Smooth muscle cell (in vitro differentiated cells): ENCODE results near the gene FOXRED1. TPM values are rescaled to one million over a fixed set of nuclear protein-coding genes. Genes with fewer than 3 reads are reported as not detected.

ENCODE experiments used
- DNase-seq: peaks from one replicate; lab custom pipeline; 2025; ENCODE audit not compliant: unreplicated experiment; lab: John Stamatoyannopoulos, UW
- H2AFZ ChIP-seq: fragments of 200-600 bp; sonication (generic); 2 replicates; pipeline ENCODE4 v1.6.0; 2016; ENCODE audit warnings: antibody characterized with exemption, low read depth, mild to moderate bottlenecking
- H3F3A ChIP-seq: fragments of 200-600 bp; sonication (generic); 2 replicates; pipeline ENCODE4 v1.6.0; 2017; ENCODE audit warnings: antibody characterized with exemption, low read depth
- H3K27ac ChIP-seq: fragments of 200-600 bp; sonication (generic); 2 replicates; pipeline ENCODE4 v1.5.1; 2016; ENCODE audit warnings: low read depth, mild to moderate bottlenecking
- H3K27me3 ChIP-seq: fragments of 200-600 bp; sonication (generic); 2 replicates; pipeline ENCODE4 v1.6.1; 2016; ENCODE audit warnings: low read depth, mild to moderate bottlenecking
- H3K36me3 ChIP-seq: fragments of 200-600 bp; sonication (generic); 2 replicates; pipeline ENCODE4 v1.5.1; 2016; ENCODE audit warnings: low read depth
- H3K4me1 ChIP-seq: fragments of 200-600 bp; sonication (generic); 2 replicates; pipeline ENCODE4 v1.5.1; 2016; ENCODE audit warnings: low read depth
- H3K4me2 ChIP-seq: fragments of 200-600 bp; sonication (generic); 2 replicates; pipeline ENCODE4 v1.6.0; 2016; ENCODE audit warnings: mild to moderate bottlenecking
- H3K4me3 ChIP-seq: fragments of 200-600 bp; sonication (generic); 2 replicates; pipeline ENCODE4 v1.5.1; 2016; ENCODE audit warnings: mild to moderate bottlenecking
- H3K79me2 ChIP-seq: fragments of 200-600 bp; sonication (generic); 2 replicates; pipeline ENCODE4 v1.6.0; 2016; ENCODE audit warnings: low read depth, mild to moderate bottlenecking
- H3K9ac ChIP-seq: fragments of 200-600 bp; sonication (generic); 2 replicates; pipeline ENCODE4 v1.6.0; 2016; ENCODE audit warnings: low read depth
- H3K9me3 ChIP-seq: fragments of 200-600 bp; sonication (generic); replicated peaks from 2 replicates; pipeline ENCODE4 v1.5.1; 2016; ENCODE audit warnings: low read depth
- H4K20me1 ChIP-seq: fragments of 200-600 bp; sonication (generic); 2 replicates; pipeline ENCODE4 v1.6.0; 2016; ENCODE audit warnings: low read depth
- WGBS: methylation state at CpG from one replicate; pipeline ENCODE4 v1.1.7; 2016; ENCODE audit warnings: low lambda C conversion rate; 5-methylcytosine and 5-hydroxymethylcytosine counted together
- polyA plus RNA-seq: library from polyadenylated mRNA; unstranded; fragments of >200 nt; fragmentation: Nextera tagmentation; extraction: Ambion mirVana; gene quantifications from 2 replicates; pipeline ENCODE4 v1.2.1, GENCODE V29; 2016
- total RNA-seq: library from RNA; depleted of rRNA; stranded (reverse); fragments of >200 nt; gene quantifications from 2 replicates; pipeline ENCODE4 v1.2.3, GENCODE V29; 2014
- TF ChIP-seq, protein P1 (sequence below): fragments of 200-600 bp; sonication (generic); IDR thresholded peaks from 2 replicates; pipeline ENCODE4 v1.5.1; 2017; ENCODE audit warnings: borderline replicate concordance, mild to moderate bottlenecking, antibody characterized with exemption; ENCODE audit not compliant: insufficient read depth, poor library complexity, severe bottlenecking

The FOXRED1 gene
- total RNA-seq (8.1 and 18.6 TPM in 2 replicates), polyA plus RNA-seq (22.1 and 27.9 TPM in 2 replicates)

DNA sequence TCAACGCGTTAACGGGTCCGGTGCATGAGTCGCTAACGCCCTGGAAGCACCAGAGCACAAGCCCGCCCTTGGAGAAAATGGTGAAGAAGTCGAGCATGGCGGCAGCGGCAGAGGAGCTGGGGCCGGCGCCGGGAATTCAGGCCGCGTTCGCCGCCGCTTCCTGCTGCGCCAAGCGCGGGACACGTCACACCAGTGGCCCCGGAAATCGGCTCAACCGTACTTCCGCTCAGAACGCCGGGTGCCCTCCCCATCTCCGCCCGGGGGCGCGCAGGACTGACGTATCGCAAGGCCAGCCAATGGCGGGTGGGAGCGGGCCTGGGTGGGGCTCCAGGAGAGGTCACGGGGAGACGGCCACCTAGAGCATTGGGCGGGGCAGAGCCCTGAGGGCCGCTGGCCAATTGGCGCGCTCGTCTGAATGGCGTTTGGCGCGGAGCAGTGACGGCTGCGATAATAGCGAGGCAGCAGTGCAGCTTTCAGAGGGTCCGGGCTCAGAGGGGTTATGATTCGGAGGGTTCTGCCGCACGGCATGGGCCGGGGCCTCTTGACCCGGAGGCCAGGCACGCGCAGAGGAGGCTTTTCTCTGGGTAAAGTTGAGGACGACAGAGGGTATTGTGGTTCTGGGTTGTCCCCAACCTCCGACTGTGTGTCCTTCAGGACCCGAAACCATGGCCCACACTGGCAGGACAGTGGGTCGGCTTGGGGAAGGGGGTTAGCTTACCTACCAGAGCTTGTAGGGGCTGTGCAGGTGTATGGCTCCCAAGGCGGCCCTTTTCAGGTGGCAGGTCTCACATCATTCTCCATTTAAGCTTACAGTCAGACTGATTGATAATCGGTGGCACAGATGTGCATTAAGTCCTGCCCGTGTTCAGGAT, at the start of gene FOXRED1, which contains the start of gene SRPRA:
FOXRED1 (plus strand) TSS at position 447 of the 872 bp plus-strand sequence; CDS start at position 500, 53 bp downstream.
SRPRA (minus strand) TSS at position 188 of the 872 bp plus-strand sequence; CDS start at position 97, 91 bp downstream.
- TF ChIP-seq, protein P1, sequence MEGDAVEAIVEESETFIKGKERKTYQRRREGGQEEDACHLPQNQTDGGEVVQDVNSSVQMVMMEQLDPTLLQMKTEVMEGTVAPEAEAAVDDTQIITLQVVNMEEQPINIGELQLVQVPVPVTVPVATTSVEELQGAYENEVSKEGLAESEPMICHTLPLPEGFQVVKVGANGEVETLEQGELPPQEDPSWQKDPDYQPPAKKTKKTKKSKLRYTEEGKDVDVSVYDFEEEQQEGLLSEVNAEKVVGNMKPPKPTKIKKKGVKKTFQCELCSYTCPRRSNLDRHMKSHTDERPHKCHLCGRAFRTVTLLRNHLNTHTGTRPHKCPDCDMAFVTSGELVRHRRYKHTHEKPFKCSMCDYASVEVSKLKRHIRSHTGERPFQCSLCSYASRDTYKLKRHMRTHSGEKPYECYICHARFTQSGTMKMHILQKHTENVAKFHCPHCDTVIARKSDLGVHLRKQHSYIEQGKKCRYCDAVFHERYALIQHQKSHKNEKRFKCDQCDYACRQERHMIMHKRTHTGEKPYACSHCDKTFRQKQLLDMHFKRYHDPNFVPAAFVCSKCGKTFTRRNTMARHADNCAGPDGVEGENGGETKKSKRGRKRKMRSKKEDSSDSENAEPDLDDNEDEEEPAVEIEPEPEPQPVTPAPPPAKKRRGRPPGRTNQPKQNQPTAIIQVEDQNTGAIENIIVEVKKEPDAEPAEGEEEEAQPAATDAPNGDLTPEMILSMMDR, result no peak

DNA sequence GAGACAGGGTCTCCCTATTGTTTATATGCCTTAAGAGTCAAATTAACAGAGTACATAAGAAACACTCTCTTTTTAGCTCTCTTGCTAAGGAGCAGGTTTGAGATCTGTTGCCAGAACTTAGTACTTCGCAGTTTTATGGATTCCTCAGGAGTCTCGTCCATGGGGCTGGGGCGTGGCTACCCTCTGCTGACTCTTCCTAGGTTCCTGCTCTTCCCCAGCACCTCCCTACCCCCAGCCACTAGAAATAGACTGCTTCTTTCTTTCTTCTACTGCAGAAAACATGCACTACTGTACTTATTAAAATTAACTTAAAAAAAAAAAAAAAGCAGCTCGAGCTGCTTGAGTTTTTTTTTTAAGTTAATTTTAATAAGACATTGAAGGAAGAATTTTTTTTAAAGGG, 49.4 kb upstream of the FOXRED1 start:
- Histone ChIP-seq H3K79me2 (peaks cover 97% of the 10 kb centered on the region), H3K27ac (no peak overlapping the region)

More for the DNA sequence above, at the start of gene FOXRED1, which contains the start of gene SRPRA:
- under 1% methylated on average over 61 of the region's 64 CpGs for WGBS
- Histone ChIP-seq H3F3A (no peaks in the 10 kb centered on the region), H3K36me3 (peaks cover 7% of the 10 kb centered on the region), H4K20me1 (peaks cover 3% of the 10 kb centered on the region), H3K79me2 (peaks cover 37% of the 10 kb centered on the region), H2AFZ (peak within 1 kb of the TSS; percentile 65), H3K4me2 (peak within 1 kb of the TSS; percentile 96), H3K9ac (peak within 1 kb of the TSS; percentile 97), H3K4me1 (peaks cover 14% of the 10 kb centered on the region), H3K27me3 (no peaks in the 10 kb centered on the region), H3K27ac (peak within 1 kb of the TSS; percentile 88), H3K9me3 (no peaks in the 10 kb centered on the region), H3K4me3 (peak within 1 kb of the TSS; percentile 83)
- peak; percentile 95 for DNase-seq

DNA sequence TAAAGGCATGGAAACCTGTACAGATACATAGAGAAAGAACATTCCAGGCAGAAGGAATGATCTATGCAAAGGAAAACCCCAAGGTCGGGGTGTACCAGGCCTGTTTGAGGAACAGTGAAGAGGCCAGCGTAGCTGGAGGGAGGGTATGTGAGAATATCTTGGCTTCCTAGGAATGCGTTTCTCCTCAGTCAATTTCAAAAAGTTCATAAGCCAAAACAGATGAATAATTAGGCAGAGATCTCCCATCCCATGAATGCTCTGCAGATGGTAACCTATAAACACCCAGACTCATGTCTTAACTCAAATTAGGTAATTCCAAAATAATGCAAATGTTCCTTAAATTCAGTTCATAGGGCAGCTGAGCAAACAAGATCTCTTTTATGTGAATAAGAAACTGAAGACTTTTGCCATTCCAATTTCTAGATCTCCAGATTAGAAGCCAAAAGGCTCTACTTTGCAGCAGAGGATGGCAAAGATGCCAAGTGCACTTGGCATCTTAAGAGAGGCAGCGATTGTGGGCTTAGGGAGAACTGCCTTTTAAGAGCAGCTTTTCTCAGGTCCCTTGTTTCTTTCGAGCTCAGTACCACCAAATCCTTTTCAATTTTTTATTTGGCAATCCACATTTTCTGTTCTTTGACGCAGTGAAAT, 44.2 kb upstream of the FOXRED1 start:
- H4K20me1 ChIP-seq, result peaks cover 77% of the 10 kb centered on the region
- H3K4me2 ChIP-seq, result no peak overlapping the region

More for the DNA sequence above, 49.4 kb upstream of the FOXRED1 start:
- Histone ChIP-seq H3K4me1 (no peaks in the 10 kb centered on the region), H3F3A (no peaks in the 10 kb centered on the region), H3K36me3 (no peaks in the 10 kb centered on the region), H3K4me3 (no peak overlapping the region), H2AFZ (no peak overlapping the region), H3K9me3 (no peaks in the 10 kb centered on the region), H4K20me1 (peaks cover 98% of the 10 kb centered on the region), H3K4me2 (no peak overlapping the region), H3K27me3 (no peaks in the 10 kb centered on the region), H3K9ac (no peak overlapping the region)
- TF ChIP-seq, protein P1, result no peak
- 79% methylated on average over 4 of the region's 4 CpGs for WGBS
- no peak for DNase-seq

More for the DNA sequence above, 44.2 kb upstream of the FOXRED1 start:
- Histone ChIP-seq H3K4me3 (no peak overlapping the region), H3F3A (no peaks in the 10 kb centered on the region), H3K79me2 (peaks cover 61% of the 10 kb centered on the region), H3K9me3 (no peaks in the 10 kb centered on the region), H2AFZ (no peak overlapping the region), H3K4me1 (no peaks in the 10 kb centered on the region), H3K27me3 (no peaks in the 10 kb centered on the region), H3K27ac (no peak overlapping the region), H3K9ac (no peak overlapping the region), H3K36me3 (no peaks in the 10 kb centered on the region)
- 96% methylated on average over 6 of the region's 6 CpGs for WGBS
- DNase-seq, result no peak
- TF ChIP-seq, protein P1, result no peak
